Activated CD8-positive, alpha-beta memory T cell treated with anti-CD3 and anti-CD28 coated beads, Interleukin-2, amount 50 U/mL, for 48 hours (primary cell): Measurements from ENCODE around the gene LRRC53.

Source experiments
- DNase-seq: peaks from one replicate; pipeline ENCODE4 v3.0.0-alpha.2; 2020

Gene LRRC53

DNA sequence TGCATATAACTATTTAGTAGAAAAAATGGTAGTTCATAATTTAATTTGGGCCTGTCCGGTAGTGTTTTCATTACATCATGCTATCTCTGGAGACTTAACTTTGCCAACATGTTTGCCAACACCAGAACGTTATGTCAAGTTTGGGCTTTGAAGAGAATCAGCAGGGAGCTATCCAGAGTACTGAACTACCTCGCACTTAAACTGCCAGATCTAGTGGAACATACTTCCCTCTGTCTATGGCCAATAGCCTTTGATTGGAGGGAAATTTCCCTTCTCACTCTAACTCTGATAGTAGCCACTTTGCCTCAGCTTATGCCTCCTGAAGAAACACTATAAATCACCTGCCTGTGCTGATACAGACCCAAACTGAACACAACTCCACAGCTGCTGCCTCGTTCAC is 10.0 kb downstream of the LRRC53 start:
- no peak for DNase-seq

DNA sequence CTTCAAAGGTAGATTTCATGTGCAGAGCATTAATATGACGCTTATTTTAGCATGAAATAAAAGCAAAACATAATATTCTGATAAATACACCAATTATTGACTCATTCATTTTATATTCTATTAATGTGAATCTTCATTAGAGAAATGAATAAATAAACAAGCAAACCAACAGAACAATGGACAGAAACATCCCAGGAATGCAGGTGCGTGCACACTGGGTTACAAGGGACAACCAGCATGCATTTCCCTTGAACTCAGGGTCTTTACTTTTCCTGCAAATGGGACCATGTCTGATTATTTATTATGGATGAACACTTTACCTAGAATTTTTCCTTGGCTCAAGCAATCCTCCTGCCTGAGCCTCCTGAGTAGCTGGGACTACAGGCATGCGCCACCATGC is 13.5 kb downstream of the LRRC53 start:
- no peak for DNase-seq

DNA sequence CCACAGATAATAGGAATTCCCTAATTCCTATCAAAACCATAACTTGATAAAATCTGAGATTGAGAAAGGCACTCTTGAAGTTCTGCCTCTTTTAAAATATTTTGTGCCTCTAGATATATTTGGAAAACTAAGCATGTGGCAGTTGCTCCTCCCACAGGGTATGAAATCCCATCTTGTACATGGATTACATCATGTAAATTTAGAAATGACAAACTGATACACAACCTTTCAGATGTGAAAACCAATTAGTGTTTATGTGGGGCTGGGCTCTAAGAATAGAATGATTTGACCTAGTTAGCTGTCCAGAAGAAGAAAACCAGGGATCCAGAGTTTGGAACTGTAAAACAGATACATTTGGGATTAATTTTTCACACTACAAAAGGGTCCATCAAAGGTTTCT is 15.7 kb downstream of the LRRC53 start:
- DNase-seq: no peak

DNA sequence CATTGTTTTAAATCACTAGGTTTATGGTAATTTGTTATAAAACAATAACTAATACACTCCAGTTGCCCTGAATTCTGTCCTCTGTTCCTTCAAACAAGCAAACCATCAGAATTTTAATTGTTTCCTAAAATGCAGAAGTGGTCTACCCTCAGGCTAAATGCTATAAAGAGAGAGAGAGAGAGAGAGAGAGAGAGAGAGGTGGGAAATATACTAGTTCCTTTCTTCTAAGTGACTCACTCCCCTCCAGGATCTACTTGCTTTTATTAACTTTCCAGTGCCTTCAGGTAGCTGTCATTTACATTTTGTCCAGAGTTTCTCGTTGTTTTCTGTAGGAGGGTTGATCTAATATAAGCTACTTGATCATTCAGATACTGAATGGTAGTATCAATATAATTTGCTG is 26.4 kb downstream of the LRRC53 start:
- DNase-seq: no peak

DNA sequence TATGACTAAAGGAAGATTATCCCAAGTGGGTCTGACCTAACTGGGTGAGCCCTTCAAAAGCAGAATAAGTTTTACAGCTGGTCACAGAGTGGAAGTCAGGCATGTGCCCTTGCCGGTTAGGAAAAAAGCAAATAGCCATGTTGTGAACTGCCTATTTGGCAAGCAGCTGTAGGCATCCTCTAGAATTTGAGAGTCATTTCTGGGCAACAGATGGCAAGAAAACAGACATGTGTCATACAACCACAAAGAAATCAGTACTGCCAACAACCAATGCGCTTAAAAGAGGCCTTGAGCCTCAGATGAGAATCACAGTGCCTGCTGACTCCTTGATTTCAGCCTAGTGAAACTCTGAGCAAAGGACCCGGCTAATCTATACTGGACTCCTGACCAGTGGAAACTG is 26.8 kb downstream of the LRRC53 start:
- no peak for DNase-seq

DNA sequence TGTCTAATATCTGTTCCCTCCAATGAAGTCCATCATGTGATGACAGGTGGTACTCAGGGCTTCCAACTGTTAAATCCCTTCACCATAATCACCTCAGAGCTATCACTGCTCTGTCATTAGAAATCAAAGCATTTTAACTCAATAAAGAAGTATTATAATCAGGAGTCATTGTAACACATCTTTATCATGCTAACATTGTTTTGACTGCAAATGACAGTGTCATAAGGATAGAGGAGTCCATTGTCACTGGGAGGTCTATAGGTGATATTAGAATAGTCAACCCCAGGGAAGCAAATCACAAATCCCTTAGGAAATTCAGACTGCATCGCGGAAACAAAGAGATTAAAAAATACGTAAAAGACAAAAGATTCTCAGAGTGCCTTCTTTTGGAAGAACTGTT is 30.8 kb downstream of the LRRC53 start:
- DNase-seq: no peak

DNA sequence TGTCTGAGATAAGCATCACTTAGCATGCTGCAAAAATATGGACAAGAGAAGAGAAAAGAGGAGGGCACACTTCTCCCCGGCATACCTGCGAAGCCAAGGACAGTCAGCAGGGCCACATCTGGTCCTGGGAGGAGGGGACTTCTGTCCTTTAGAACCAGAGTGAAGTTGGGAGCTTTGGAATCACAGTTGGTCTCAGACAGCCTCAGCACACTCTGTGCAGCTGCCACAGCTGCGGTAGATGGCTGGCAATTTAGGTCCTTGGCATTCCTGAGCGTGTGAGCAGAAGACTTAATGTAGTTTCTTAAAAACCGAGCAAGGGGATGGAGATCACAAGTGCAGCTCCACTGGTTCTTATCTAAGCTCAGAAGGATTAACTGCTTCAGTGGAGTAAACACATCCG is 32.3 kb downstream of the LRRC53 start:
- no peak for DNase-seq

DNA sequence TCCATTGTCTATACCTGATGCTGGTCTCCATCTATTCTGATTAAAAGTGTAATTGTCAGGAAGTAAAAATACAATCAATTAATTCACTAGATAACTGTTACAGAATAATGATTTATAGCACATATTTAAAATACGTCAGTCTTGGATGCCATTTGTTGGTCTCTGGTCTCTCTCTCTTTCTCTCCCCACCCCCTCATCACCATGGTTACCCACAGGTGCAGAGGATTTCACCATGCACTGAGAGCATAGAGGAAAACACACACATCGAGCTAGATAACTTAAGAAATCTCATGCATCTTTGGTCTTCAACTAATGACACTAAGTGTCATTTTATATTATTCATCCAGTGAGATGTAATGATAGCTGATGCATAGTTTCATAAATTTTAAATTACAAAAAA is 33.4 kb downstream of the LRRC53 start:
- DNase-seq: no peak

DNA sequence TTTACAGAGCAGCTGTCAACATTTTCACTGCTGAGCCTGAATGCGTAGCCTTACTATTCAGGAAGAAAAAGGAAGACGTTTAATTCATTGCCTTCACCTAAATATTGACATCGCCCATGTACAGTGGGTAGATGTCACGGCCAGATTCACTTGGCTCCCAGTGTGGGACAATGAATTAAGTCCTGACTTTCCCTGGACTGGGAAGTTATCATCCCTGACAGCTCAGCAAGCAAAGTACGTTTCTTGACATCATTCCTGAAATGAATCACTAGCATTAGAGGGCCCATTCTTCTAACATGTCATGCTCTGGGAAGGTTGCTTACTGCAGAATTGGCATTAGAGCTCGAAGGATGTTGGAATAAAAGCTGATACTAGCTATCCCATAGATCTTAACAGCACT is 37.8 kb downstream of the LRRC53 start:
- no peak for DNase-seq

DNA sequence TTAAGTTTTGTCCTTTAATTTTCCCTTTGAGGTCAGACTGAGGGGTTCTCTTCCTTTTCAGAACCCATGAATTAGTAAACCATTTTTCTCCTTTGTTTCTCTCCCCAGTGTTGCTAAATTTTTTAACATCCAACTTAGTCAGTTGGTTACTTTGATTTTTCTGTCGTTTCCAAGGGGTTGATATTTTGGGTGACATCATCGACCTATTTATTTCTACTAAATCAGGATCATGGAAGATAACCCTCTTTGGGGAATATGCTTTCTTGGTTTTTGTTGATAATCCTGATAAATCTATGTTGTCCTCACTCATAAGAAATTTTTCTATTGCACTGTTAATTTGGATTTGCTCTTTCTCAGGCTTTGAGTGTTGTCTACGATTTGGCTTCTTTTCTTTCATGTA is 40.9 kb downstream of the LRRC53 start:
- DNase-seq: no peak

DNA sequence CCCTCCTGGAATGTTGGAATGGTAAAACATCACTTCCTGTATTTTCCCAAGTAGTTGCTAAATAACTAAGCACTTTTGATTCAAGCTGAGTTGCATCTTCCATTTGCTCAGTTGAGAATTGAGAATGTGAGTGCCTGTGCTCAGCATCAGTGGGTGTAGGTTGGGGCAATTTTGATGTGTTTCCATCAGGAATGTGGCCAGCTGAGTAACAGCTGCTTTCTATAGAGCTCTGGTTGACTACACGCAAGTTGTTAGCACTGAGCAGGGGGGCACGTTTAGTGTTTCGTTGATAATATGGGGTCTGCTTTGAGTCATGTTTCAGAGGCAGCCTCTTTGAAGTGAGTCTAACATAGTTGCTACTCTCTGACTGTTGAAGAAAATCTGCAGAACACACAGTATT is 41.5 kb downstream of the LRRC53 start:
- DNase-seq: no peak

DNA sequence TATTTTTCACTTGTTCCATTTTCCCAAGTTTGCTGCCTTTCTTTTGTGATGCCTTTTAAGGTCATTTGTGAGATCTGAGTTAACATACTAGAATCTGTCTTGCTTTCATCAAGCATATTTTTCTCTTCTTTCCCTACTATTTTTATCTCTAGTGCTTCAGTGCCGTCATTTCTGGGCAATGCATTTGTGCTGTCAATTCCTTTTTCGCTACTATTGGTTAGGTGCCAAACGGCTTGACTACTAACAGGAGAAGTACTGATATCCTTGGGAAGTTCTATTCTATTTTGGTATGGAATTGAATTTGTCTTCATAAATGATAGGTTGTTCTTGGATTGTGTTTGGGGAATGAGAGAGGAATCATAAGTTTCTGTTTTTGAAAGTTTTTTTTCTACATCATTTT is 42.2 kb downstream of the LRRC53 start:
- DNase-seq: no peak

DNA sequence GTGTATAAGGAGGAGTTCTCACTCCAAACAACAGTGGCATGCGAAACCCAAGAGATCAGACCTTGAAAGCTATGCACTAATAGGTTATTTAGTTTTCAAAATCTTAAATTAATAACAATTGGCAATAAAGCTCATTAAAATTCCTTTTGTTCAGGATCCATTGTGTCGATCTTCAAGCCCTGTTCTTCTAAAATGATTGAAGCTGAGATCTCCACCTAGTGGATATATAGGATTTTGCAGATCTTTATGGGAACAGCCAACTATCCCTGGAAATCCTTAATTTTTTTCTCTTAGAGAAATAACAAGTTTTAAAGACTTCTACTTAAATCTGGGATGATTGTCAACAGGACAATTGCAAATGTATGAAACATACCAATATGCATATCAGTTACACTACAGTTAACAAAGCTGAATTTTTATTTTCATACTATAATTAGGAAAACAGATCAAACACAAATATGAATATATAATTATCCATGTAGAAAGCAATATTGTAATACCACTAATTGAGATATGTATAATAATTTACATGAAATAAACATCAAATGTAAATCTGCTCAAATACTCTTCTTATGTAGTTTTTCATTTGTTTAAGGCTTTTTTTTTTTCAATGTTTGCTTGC is 43.3 kb downstream of the LRRC53 start:
- no peak for DNase-seq

DNA sequence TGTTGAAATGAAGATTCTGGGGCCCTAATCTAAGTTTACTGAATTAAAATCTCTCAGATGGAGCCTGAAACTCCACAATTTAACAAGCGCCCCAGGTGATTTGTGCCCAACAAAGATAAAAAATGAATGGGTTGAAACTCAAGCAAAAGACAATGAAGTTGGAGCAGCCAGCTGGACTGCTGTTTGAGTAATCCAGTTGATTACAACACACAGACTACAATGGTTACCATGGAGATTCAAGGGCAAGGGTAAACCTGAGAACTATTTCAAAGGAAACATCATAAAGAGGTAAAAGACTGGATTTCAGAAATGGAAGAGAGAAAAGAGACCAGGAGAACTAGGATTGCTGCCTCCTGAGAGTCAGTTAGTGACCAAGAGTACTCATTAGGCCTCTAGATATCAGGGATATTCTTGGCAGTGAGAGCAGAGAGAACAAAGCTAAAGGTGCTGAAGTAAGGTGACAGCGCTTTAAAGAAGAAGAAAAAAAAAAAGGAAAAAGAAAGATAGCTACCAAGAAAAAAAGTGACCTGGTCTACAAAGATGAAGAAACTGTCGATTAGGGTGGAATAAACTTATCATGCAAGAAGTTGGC is 44.5 kb downstream of the LRRC53 start:
- no peak for DNase-seq

DNA sequence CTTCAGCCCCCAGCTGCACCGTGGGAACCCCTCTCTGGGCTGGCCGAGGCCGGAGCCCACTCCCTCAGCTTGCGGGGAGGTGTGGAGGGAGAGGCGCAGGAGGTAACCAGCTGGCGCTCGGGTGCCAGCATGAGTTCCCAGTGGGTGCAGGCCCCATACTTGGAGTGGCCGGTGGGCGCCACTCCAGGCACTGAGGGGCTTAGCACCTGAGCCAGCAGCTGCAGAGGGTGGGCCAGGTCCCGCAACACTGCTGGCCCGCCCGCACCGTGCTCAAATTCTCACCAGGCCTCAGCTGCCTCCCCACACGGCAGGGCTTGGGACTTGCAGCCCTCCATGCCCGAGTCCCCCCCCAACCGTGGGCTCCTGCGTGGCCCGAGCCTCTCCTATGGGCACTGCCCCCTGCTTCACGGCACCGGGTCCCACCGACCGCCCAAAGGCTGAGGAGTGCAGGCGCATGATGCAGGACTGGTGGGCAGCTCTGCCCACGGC is 47.2 kb downstream of the LRRC53 start:
- no peak for DNase-seq

DNA sequence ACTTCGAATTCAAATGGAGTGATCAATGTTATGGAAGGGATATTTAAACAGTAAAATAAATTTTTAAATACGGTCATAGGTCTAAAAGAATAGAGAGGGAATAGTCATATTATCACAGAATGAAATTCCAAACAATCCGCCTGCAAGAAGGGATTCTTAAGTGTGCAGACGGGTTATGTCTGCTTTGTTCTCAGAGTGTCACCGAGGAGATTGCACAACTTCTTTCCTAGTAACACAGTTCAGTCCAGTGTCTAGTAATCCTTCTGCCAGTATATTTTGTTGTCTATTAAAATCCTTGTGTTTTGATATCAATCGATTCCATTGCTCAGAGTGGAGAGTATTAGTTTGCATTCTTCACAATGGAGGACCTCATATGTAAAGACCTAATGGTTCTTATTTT is 48.4 kb downstream of the LRRC53 start:
- DNase-seq: no peak

DNA sequence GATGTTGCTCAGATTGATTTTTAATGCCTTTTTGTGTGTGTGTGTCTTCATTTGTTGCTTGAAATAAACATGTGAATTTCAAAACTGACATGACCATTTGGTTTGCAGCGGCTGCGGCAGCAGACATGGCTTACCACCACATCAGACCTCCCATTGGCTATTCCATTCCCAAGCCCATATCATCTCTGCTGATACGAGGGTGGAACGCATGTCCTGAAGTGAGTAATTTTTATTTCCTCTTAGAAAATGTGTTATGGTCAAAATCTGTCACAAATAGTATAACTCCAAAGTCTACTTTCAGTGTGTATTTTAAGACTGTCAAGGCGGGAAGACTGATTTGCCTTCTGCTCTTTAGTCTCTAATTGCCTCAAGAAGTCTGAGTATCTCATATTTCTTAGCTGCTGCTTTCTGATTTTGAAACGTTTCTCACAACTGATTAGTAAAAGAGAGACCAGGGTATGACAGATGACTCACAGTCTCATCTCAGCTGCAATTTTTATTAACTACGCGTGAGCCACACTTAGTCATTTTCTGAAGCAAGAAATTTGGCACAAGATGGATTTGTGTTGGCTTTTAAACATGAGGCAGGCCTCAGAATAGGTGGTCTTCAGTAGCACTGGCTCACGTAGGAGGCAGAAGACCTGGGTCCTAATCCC is 49.0 kb downstream of the LRRC53 start:
- no peak for DNase-seq

DNA sequence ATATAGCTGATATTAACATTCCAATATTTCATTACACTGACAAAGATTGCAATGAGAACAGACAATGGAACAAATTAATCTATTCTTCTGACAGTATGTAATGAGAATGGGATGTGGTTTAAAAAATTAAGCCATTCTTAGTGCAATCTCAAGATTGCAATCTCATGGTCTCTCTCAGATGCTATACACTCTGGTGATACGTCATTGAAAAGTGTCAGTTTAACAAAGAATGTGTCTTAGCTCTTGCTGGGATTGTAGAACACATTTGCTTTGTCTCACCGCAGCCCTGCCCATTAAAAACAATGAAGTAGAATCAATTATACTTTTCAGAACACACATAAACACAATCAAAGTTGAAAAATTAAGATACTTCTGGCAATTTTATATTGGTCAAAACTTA is 55.2 kb downstream of the LRRC53 start:
- DNase-seq: no peak

DNA sequence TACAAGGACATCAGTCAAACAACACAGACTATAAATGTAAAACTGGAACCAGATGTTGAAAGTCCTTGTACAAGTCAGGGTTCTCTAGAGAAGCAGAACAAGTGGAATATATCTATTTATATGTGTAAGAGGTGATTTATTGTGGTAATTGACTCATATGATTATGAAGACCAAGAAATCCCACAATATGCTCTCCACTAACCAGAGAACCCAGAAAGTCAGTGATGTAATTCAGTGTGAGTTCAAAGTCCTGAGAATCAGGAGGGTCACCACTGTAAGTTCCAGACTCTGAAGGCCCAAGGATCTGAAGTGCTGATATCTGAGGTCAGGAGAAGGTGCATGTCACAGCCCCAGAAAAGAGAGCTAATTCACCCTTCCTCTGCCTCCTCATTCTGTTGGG is 57.0 kb downstream of the LRRC53 start:
- DNase-seq: no peak

DNA sequence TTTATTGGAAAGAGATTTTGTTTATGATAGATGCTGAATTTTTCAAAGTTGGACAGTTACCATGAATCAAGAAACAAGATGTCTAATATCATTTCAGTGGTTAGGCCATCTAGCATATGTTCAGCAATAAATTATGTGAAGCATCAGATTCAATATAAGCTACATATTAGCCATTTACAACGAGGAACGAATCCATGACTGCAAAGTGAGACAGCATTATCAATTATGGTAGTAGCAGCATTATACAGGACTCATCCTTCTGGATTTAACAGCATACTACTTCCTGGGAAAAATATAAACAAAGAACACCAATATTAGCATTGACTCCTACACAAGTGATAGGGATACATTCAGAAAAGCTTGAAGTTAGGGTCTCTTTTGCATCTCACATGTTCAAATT is 59.1 kb downstream of the LRRC53 start:
- no peak for DNase-seq

DNA sequence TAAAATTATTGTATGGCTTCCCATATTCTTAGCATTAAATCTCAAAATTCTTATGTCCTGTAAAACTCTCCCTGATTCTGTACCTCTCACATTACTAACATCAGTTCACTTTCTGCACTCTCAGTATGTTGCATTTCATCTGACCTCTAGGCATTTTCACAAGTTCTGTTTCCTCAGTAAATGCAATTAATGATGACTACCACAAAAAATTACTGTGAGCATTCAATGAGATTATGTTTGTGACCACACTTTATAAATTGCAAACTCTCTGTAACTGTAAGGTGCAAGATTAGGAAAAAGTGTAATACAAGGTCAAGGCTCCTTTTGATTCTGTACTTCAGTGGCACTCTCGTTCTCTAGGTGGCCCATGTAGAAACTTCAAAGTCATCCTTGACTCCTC is 60.4 kb downstream of the LRRC53 start:
- DNase-seq: no peak

DNA sequence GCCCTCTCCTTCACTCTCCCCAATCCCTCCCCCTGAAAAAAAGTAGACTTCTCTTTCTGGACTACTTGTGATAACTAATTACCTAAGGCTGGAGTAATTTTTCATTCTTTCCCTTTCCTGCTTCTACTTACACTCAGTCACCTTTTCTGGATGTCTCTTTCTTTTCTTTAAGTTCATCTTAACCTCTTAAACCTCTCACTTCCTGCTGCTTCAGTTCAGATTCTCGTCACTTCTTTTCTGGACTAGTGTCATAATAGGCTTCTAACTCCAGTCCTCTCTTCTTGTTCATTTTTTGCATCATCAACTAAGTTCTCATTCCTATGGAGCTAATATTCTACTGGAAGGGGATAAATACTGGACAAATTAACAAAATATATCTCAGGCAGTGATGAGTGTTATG is 75.4 kb downstream of the LRRC53 start:
- no peak for DNase-seq

DNA sequence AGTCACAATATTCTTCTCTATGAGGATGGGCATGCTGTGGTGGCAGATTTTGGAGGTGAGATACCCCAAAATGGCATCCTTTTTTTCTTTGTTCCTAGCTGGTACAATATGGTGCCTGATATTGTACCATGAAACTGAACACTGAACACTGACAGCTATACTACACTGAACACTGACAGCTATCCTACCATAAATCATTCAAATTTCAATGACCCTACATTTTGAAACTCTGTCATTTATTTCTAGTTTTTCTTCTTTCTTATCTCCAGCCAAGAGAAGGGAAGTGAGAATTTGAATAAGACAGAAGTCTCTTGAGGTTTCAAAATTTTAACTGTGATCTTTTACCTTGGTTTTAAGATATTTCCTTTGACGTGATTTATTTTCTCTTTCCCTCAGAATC is 76.3 kb downstream of the LRRC53 start:
- DNase-seq: no peak

DNA sequence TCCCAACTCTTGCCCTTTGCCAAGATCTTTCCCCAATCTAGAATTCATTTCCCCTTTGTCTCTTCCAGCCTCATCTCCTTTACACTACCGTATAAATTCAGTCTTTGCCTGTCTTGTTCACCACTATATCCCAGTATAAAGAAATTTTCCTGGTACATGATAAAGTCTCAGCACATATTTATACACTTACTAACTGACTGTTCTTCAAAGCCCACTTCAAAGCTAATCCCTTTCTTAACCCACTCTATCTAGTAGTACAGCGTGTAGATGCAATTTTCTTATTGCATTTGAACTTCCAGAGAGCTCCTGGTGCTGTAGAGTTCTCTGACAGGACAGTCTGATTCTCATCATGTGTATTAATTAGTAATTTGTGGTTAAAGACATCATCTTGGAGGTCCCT is 78.1 kb downstream of the LRRC53 start:
- DNase-seq: no peak

DNA sequence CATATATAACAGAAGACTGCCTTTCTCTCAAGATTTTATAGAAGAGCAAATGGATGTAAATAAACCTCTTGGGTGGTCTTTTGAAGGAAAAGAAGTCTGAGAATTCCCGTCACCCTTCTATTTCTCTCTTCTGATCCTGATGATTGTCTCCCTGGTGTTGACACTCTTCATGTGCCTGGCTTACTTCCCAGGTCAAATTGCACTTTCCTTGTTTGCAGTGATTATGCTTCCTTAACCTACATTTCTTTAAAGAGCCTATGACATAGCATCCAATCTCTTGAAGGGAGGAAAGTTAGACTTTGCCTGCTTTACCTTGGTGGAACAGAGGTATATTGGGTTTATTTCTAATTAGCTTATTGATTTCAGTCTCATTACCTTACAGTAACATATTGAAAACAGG is 80.1 kb downstream of the LRRC53 start:
- no peak for DNase-seq
